GM18519 (cell line): Measurements from ENCODE around the gene PDE8A.

Experiments used
- ATAC-seq: cut with Tn5 transposase; IDR thresholded peaks from one replicate; pipeline ENCODE4 v1.9.1; 2021; ENCODE audit warnings: mild to moderate bottlenecking, moderate library complexity; ENCODE audit not compliant: unreplicated experiment, low FRiP score

PDE8A gene

DNA sequence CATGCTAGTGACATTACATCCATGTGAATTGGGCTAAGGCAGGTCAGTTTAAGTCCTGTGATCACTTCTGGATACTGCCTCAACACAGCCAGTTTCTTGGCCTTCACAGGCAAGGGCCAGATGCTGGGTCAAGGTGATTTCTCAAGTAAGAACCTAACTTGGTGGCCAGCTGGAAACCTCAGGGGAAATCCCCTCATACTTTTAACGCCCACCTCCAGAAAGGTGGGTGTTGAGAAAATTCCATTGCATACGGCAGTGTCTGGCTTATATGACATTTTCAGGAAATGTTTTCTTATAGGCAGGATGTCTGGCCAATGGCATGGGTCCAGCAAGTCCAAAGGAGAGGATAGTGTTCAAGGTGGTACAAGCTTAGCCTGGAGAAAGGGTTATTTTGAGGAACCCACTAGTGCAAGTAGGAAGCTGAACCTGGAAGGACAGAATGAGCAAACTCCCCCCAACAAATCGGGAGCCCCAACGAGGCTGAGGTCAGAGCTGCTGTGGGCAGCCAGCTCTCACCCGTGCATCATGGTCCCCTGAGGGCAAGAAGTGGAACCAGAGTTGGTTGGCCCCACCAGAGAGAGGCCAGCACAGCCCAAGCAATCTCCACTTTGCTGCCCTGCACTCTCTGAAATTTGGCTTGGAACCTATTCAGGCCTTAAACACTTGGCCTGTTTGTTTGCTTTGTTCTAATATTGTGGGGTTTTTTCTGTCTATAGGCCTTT, 135.4 kb downstream of the PDE8A start:
- no peak for ATAC-seq

- ATAC-seq: no peak
Observed at GRCh38 chr15:85118173-85118572, 136.5 kb downstream of the PDE8A start.

- no peak for ATAC-seq
Observed at GRCh38 chr15:85118581-85118980, 136.9 kb downstream of the PDE8A start.

DNA sequence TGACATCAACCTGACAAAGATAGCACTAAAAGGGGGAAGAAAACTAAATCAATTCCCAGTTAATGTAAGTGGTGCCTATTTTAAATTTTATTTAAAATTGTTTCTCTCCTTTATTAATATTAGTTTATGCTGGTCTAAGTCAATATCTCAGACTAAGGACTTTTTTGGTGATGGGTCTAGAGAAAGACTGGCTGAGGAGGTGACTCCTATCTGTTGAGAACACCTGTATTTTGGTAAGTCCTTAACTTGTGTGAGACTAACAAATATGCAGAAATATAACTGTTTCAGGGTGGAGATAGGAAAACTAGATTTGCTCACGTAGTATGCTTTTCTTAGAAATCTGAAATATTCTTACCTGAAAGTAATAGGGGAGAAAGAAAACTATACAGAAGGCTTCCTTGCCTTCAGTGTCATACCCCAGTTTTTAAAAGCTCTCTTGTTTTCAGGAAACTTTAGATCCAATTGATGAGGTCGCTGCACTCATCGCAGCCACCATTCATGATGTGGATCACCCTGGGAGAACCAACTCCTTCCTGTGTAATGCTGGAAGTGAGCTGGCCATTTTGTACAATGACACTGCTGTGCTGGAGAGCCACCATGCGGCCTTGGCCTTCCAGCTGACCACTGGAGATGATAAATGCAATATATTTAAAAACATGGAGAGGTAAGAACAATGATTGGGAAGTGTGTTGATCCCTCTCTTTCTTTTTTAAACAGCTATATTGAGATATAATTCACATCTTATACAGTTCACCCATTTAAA, 138.9 kb downstream of the PDE8A start:
- ATAC-seq: no peak

DNA sequence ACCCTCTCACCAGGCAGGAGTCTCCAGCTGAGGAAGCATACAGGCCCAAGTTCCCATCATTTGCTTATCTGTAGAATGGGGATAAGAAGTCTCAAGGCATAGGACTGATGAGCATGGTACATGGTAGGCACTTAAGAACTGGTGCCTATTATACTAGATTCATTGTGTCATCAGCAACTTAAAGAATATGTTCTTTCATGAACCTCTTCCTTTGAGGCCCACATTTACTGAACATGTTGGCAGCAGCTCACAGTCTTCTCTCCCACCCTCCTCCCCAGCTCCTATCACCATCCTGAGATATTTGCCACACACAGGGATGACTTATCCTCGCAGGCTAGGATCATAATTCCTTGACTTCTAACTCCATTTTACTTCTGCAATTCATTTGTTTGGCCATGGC, 142.5 kb downstream of the PDE8A start:
- no peak for ATAC-seq

GRCh38 chr15:85125056-85125661, 143.5 kb downstream of the PDE8A start:
- ATAC-seq: no peak

- no peak for ATAC-seq
Observed at GRCh38 chr15:85128621-85129020, 147.0 kb downstream of the PDE8A start.

GRCh38 chr15:85129881-85130280, 148.2 kb downstream of the PDE8A start:
- no peak for ATAC-seq

DNA sequence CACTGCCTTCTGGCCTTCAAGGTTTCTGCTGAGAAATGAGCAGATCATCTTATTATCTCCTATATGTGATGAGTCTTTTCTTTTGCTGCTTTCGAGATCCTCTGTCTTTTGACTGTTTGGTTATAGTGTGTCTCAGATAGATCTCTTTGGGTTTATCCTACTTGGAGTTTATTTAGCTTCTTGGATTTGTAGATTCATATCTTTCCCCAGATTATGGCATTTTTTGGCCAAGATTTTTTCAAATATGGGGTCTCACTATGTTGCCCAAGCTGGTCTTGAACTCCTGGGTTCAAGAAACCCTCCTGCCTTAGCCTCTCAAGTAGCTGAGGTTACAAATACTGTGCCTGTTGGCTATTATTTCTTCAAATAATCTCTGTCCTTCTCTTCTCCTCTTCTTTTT, 150.3 kb downstream of the PDE8A start:
- ATAC-seq: no peak

DNA sequence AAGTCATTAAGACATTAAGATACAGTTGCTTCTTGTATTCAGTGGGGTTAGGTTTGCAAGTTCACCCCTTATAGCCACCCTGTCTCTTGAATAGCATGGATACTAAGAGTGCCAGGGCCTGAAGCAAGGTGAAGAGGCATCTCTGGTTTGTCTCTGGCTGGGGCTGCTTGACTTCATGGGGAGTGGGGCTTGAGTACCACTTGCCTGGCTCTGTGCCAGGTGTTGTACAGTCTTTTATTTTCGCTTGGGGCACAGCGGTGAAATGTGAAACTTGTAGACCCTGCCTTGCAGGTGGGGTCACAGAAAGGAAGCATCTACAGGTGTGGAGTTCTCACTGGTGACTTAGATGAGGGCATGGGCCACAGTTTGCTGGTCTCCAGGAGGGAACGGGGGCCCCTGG, 152.1 kb downstream of the PDE8A start:
- ATAC-seq: no peak

GRCh38 chr15:85137489-85138168, 156.0 kb downstream of the PDE8A start:
- no peak for ATAC-seq

DNA sequence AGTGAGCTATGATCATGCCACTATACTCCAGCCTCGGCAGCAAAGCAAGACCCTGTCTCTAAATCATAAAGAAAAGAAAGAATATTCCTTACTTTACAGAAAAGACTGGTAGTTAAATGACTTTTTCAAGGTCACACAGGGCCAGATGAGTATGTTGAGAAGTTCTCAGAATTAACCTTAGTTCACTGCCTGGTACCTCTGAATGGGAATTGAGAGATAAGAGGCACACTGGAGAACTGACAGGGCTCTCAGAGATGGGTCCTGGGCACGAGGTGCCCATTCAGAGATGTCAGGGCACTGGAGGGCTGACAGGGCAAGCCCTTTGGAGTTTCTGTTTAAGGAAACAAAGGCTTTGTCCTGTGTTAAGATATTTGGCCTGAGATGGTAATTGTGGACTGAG, 157.7 kb downstream of the PDE8A start:
- ATAC-seq: no peak

DNA sequence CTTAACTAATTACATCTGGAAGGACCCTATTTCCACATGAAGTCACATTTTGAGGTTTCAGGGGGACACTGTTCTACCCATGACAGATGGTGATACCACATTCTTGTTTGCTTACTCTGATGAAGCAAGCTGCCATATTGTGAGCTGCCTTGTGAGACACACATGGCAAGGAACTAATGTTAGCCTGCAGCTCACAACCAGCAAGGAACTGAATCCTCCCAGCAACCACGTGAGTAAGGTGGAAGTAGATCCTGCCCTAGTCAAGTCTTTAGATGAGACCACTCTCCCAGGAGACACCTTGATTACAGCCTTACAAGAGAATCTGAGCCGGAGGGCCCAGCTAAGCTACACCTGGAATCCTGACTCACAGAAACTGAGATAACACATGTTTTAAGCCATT, 160.1 kb downstream of the PDE8A start:
- ATAC-seq: no peak

GRCh38 chr15:85142312-85142711, 160.7 kb downstream of the PDE8A start:
- no peak for ATAC-seq

DNA sequence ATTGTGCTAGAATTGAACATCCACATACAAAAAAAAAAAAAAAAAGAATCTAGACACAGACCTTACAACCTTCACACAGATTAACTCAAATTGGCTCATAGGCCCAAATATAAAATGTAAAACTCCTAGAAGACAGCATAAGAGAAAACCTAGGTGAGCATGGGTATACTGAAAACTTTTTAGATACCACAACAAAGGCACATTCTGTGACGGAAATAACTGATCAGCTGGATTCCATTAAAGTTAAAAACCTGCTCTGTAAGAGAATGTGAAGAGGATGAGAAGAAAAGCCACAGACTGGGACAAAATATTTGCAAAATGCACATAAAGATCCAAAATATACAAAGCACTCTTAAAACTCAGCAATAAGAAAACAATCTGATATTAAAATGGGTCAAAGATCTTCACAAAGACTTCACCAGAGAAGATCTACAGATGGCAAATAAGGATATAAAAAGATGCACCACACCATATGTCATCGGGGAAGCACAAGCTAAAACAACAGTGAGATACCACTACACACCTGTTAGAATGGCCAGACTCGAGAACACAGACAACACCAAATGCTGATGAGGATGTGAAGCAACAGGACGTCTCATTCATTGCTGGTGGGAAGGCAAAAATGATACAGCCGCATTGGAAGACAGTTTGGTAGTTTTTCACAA, 167.9 kb downstream of the PDE8A start:
- ATAC-seq: no peak

DNA sequence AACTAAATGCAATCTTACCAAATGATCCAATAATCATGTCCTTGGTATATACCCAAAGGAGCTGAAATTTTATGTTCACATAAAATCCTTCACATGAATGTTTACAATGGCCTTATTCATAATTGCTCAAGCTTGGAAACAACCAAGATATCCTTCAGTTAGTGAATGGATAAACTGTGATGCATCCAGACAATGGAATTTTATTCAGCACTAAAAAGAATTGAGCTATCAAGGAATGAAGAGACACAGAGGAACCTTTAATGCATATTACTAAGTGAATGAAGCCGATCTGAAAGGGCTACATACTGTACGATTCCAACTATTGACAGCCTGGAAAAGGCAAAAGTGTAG, 168.4 kb downstream of the PDE8A start:
- no peak for ATAC-seq

- no peak for ATAC-seq
Observed at GRCh38 chr15:85151145-85151544, 169.5 kb downstream of the PDE8A start.

GRCh38 chr15:85151861-85152260, 170.2 kb downstream of the PDE8A start:
- no peak for ATAC-seq

DNA sequence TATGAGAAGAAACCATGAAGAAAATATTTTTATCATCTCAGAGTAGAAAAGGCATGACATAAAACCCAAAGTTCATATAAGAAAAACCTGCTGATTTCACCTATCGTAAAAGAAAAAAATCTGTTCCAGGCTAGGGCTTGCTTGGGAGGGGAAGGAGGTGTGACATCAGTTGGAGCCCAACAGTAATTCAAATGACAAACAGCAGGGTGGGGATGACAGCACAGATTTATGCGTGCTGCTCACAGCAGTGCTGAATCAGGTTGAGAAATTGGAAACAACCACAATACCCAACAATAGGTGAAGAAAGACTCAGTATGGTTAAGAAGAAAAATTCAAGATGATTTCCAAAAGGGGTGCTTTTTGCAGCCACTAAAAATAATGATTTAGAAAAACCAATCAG, 172.4 kb downstream of the PDE8A start:
- ATAC-seq: no peak

DNA sequence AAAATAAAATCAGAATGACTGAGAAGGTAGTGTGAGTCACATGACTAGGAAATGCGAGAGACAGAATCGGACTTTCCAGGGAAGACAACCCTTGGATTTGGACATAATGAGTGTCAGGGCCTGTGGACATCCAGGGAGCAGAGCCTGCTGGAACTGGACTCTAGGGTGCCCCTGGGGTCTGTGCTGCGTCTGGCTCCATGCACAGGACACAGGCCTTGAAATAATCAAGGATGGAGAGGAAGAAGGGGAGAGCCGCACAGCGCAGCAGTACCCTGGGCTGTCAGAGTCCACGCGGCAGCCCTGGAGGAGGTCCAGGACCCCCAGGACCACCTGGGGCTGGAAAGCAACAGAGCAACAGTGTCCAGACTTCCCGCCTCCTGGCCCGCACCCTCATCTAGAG, 173.7 kb downstream of the PDE8A start:
- ATAC-seq: no peak

- ATAC-seq: no peak
Observed at GRCh38 chr15:85155857-85156256, 174.2 kb downstream of the PDE8A start.
